PC-3 (cell line): Measurements from ENCODE around the gene CHIT1.

Experiments
- EZH2 ChIP-seq: fragments of 300-600 bp; sonication (generic); IDR thresholded peaks from one replicate; pipeline ENCODE4 v1.6.1; 2017; ENCODE audit warnings: antibody characterized with exemption, mild to moderate bottlenecking, low read length; ENCODE audit not compliant: unreplicated experiment
- TF ChIP-seq, protein P1 (sequence below): fragments of 300-600 bp; sonication (generic); conservative IDR thresholded peaks from 2 replicates; pipeline ENCODE4 v1.5.1; 2017; ENCODE audit warnings: antibody characterized with exemption, low read depth, mild to moderate bottlenecking, low read length

DNA sequence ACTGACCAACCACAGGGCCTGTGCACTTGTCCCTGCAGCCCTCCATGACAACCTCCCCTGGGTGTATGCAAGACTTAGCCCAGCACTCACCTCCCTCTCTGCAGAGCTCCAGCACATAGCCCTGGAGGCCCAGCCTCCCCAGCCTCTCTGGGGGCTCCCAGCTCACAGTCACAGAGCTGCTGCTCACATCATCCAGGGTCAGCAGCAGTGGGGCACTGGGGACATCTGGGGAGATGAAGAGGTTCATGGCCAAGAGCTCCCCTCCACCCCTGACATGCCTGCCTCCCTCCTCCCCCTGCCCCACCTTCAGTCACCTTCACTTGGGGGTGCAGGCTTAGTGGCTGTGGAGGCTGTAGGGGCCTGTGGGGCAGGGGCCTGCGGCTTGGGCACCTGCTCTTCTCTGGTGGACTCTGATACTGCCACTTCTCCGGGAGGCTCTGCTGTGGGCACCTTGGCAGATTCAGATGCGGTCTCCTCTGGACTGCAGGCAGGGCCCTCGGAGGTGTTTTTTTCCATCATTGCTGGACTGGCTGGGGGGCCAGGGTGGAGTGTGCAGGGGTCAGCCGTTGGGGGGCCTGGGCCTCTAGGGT, 54.1 kb downstream of the CHIT1 start, which contains the start of gene MYBPH:
- TF ChIP-seq, protein P1, sequence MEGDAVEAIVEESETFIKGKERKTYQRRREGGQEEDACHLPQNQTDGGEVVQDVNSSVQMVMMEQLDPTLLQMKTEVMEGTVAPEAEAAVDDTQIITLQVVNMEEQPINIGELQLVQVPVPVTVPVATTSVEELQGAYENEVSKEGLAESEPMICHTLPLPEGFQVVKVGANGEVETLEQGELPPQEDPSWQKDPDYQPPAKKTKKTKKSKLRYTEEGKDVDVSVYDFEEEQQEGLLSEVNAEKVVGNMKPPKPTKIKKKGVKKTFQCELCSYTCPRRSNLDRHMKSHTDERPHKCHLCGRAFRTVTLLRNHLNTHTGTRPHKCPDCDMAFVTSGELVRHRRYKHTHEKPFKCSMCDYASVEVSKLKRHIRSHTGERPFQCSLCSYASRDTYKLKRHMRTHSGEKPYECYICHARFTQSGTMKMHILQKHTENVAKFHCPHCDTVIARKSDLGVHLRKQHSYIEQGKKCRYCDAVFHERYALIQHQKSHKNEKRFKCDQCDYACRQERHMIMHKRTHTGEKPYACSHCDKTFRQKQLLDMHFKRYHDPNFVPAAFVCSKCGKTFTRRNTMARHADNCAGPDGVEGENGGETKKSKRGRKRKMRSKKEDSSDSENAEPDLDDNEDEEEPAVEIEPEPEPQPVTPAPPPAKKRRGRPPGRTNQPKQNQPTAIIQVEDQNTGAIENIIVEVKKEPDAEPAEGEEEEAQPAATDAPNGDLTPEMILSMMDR, result no peak
- TF ChIP-seq EZH2, result no peak
